Colonic mucosa (tissue), 4 donors: ENCODE measurements around the gene TUB. TPM values are rescaled to one million over a fixed set of nuclear protein-coding genes. Genes with fewer than 3 reads are reported as not detected.

Experiments used
- DNase-seq: peaks from one replicate; pipeline ENCODE4 v3.0.0-alpha.2; 2020
- H3K27ac ChIP-seq: fragments of 200-600 bp; one replicate; pipeline ENCODE4 v1.8.0; 2021
- H3K27me3 ChIP-seq: fragments of 200-600 bp; one replicate; pipeline ENCODE4 v1.8.0; 2021
- H3K36me3 ChIP-seq: fragments of 200-600 bp; one replicate; pipeline ENCODE4 v1.8.0; 2021
- H3K4me1 ChIP-seq: fragments of 200-600 bp; one replicate; pipeline ENCODE4 v1.8.0; 2021; ENCODE audit warnings: mild to moderate bottlenecking
- H3K4me3 ChIP-seq: fragments of 200-600 bp; one replicate; pipeline ENCODE4 v1.8.0; 2021
- H3K9ac ChIP-seq, 2 donors: one replicate each; pipeline ENCODE4 v1.7.0; 2013; ENCODE audit warnings: control low read depth in 2 of 2, low read depth in 2 of 2, low read length in 2 of 2
- H3K9me3 ChIP-seq: fragments of 200-600 bp; one replicate; pipeline ENCODE4 v1.8.0; 2021
- intact Hi-C: fragments of 100-400 bp; cut with DNase I; formaldehyde crosslinking; loops from one replicate; pipeline ENCODE4 v1.14.1; 2022
- total RNA-seq, 2 donors: library from RNA; stranded (reverse); fragmentation: NEBNext Ultra II Directional in 1 of 2; extraction: Animal tissue kit (Norgen Biotek cat#: 25700) in 1 of 2; gene quantifications; one replicate each; pipeline ENCODE4 v1.2.1, GENCODE V29; 2021
- TF ChIP-seq, protein P1 (sequence below): fragments of 200-600 bp; IDR thresholded peaks from one replicate; pipeline ENCODE4 v1.8.0; 2022; ENCODE audit warnings: antibody characterized with exemption, mild to moderate bottlenecking
- donor health status: healthy.
- donor health status: DM: no; HTN: no; CAD: no.
- donor health status: DM: no; HTN: no; CAD: no.

The TUB gene
- total RNA-seq, 2 donors from 2014 or later: 1.2 to 1.4 TPM

DNA sequence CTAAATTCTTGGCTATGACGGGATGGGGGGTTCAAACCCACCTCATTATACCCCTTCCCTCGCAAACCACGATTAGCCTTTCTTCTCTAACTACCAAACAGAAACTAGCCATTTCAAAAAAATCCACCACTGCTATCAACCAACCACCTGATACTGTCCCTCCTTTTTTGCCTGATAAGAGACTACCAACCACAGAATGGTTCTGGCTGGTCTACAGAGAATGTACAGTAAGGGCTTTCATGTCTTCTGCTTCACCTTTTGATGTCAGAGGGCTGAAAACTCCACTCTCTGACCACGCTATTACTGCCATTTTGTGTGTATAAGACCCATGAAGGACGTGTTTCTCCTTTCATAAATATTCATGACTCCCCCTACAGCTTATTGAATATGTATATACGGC, 68.7 kb downstream of the TUB start:
- TF ChIP-seq, protein P1, sequence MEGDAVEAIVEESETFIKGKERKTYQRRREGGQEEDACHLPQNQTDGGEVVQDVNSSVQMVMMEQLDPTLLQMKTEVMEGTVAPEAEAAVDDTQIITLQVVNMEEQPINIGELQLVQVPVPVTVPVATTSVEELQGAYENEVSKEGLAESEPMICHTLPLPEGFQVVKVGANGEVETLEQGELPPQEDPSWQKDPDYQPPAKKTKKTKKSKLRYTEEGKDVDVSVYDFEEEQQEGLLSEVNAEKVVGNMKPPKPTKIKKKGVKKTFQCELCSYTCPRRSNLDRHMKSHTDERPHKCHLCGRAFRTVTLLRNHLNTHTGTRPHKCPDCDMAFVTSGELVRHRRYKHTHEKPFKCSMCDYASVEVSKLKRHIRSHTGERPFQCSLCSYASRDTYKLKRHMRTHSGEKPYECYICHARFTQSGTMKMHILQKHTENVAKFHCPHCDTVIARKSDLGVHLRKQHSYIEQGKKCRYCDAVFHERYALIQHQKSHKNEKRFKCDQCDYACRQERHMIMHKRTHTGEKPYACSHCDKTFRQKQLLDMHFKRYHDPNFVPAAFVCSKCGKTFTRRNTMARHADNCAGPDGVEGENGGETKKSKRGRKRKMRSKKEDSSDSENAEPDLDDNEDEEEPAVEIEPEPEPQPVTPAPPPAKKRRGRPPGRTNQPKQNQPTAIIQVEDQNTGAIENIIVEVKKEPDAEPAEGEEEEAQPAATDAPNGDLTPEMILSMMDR: no peak
- Histone ChIP-seq H3K4me3 (no peak overlapping the region), H3K27ac (no peak overlapping the region), H3K27me3 (no peaks in the 10 kb centered on the region), H3K4me1 (no peaks in the 10 kb centered on the region), H3K9me3 (no peaks in the 10 kb centered on the region), H3K36me3 (no peaks in the 10 kb centered on the region), H3K9ac (no peak overlapping the region)
- no peak for DNase-seq
- intact Hi-C loops: no loop called here

Other genes starting within 250 kb of the TUB start
- not detected for gene OR10A6, start 149.9 kb upstream of the TUB start, total RNA-seq
- gene OR10A3, start 139.5 kb upstream of the TUB start, total RNA-seq: not detected
- not detected for gene NLRP10, start 115.8 kb upstream of the TUB start, total RNA-seq
- 100 to 1,000 TPM; 229 to 242 TPM for gene EIF3F, start 93.9 kb upstream of the TUB start, total RNA-seq
- gene RIC3, start 87.8 kb downstream of the TUB start, total RNA-seq: 1 to 10 TPM in 1 of 2 donors, under 1 TPM in 1; 0.79 to 2.0 TPM
- not detected for gene LMO1, start 182.7 kb downstream of the TUB start, total RNA-seq